NCI-H526 (cell line): ENCODE results near the gene BRSK1.
A peak's percentile ranks its signal among the peaks of the same experiment; 100 is the strongest.

ENCODE experiments used
- DNase-seq, 2 experiments: peaks; one replicate each; lab custom pipeline; 2025; lab: John Stamatoyannopoulos, UW

BRSK1 gene

DNA sequence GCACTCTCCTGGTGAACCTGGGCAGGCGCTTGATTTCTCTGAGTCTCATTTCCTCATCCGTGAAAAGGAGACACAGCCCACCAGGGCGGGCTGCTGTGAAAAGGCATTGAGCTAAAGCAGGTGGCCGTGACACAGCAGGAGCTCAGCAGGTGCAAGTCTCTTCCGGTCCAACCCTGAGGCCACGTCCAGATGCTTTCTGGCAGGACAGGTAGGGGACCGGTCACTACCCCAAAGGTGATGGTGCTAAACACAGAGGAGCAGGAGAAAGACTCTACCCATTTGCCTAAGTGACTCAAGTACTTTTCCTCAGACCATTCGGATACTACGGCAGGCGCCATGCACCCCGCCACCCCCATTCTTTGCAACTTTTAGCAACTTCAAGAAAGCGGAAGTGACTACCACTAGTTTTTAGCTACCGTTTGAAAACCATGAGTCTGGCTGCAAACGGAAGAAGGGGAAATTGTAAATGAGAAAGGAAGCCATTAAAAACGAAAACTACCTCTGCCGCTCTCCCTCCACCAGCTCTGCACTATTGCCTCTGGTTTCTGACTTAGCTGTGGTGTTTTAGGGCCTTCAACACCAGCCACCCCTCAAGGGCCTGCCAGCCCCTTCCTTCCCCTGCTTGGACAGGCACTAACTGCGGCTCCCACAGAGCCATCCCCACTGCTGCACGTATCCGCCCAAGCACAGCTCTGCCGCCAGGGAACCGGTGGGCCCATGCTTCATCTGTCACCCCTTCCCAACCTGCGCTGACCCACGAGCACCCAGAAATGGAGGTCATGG, 29.8 kb upstream of the BRSK1 start:
- no peak for DNase-seq

DNA sequence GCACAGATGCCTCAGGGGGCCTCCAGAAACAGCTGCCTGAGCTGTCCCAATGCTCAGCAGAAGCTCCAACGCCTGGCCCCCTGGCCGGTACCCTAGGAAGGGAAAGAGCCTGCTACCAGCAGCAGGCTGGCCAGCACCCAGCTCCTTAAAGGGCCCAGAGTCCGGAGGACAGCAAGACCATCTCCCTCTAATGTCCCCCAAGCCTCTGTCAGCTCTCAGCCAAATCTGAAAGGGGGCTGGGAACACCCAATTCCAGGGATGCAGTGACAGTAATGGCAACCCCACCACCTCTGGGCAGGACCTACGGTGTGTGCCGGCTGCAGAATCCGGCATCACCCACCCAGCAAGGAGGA, 29.2 kb upstream of the BRSK1 start:
- DNase-seq: no peak

DNA sequence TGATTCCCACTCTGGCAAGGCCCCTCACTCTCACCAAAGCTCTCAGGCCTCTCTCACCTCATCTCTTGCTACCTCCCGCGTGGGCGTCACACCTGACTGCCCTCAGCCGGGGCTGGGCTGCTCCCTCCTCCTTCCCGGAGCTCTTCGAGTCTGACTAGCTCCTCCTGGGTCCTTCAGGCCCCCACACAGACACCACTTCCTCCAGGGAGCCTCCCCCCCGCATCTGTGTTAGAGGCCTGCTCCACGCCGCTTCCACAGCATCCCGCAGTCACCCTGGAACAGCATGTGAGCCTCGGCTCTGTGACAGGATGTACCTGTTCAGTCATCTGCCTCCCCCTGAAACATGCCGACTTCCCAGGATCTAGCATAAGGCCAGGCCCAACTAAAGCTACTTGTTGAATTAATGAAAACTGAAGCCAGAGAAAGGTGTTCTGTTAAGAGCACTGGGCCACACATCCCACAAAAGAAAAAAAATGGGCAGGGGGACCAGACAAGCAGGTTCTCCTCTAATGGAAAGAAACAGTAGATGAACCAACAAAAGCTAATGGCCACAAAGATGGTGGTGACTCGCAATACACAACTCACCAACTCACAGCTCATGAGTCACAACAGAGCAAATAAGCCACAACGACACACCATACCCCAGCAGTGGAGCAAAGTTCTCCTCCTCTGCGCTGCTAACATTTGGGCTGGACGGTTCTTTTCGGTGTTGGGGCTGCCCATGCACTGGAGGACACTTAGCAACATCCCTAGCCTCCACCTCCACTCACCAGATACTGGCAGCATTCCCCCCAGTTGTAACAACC, 28.0 kb upstream of the BRSK1 start:
- DNase-seq: peak in 1 of 2 experiments; percentile 20

DNA sequence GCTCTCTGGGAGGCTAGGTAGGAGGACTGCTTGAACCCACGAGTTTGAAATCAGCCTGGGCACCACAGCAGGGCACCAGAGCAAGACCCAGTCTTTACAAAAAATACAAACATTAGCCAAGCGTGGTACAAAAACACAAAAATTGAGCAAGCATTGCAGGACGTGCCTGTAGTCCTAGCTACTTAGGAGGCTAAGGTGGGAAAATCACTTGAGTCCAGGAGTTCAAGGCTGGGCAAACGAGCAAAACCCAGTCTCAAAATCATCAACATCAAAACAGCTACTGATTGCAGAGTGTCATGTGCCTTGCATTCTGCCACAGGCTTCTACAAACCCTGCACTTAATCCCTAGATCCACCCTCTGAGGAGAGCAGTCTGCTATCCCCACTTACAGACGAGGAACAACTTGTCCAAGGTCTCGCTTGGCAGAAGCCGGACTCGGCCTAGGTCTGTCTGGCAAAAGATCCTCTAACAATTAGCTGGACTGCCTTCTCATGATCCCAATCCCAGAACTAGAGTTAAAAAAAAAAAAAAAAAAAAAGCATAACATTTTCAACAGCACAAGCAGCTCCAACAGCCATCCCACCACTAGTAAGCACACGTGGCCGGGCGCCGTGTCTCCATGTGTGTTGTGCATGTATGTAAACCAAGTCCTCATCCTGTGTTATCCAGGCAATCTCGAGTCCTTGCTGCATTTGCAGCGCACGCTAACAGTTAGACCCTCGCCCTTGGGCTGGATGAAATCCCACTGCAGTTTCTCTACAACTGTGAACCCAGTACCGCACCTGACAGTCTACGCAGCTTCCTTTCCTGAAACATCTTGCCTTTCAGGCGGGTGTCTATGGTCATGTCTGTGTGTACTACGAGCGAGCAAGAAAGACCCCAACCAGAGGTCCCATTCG, 27.0 kb upstream of the BRSK1 start:
- peak in 1 of 2 experiments; percentile 34 for DNase-seq

DNA sequence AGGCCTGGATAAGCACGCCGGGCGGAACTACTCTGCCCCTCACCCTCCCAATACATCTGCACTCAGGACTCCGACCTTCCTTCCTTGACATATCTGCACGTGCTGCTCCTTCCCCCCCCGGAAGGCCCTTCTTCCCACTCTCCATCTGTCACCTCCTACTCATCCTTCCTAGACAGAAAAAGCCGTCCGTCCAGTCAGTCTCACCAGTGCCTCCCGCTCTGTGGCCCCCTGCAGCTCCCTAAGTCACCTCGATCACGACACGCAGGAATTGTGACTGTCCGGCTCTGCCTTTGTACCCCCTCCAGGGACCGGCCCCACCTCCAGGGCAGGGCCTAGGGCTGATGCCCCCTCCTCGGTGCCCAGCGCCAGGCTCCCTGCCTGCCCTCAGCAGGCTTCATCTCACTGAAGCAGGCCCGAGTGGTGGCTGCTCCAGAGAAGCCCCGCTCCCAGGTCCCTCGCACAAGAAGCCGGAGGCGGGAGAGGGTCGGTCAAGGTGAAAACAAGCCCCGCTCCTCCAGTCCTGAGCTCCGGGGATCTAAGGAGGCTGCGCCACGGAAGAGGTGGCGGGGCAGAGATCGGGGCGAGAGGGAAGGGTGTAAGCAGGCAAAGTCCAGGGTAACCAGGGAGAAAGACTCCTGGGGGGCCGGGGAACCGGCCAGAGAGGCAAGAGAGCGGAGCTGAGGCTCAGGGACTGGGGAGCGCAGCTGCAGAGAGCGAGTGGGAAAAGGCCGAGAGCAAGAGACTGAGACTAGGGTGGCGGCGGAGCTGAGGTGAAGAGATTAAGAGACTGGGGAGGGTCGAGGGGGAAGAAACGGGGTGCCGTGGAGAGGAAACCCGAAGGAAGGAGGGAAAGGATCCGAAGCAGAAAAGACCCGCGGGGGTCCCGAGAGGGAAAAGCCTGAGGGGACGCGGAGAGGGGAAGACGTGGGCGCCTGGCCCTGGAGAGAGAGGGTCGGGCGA, 26.1 kb upstream of the BRSK1 start:
- peak in 1 of 2 experiments; percentile 46 for DNase-seq

DNA sequence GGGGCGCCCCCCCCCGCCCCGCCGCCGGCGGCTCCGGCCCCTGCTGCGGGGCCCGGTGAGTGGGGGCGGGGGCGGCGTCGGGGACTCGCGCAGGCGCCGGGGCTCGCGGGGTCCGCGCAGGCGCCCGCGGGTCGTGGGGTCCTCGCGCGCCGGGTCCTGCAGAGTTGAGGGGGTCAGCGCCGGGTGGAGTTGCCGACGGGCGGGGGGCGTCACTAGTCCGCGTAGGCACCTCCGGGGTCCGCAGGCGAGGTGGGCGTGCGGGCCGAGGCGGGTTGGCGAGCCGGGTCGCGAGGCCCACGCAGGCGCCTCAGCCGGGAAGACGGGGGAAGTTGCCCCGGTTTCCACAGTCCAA, 25.3 kb upstream of the BRSK1 start:
- DNase-seq: peak in 1 of 2 experiments; percentile 59

DNA sequence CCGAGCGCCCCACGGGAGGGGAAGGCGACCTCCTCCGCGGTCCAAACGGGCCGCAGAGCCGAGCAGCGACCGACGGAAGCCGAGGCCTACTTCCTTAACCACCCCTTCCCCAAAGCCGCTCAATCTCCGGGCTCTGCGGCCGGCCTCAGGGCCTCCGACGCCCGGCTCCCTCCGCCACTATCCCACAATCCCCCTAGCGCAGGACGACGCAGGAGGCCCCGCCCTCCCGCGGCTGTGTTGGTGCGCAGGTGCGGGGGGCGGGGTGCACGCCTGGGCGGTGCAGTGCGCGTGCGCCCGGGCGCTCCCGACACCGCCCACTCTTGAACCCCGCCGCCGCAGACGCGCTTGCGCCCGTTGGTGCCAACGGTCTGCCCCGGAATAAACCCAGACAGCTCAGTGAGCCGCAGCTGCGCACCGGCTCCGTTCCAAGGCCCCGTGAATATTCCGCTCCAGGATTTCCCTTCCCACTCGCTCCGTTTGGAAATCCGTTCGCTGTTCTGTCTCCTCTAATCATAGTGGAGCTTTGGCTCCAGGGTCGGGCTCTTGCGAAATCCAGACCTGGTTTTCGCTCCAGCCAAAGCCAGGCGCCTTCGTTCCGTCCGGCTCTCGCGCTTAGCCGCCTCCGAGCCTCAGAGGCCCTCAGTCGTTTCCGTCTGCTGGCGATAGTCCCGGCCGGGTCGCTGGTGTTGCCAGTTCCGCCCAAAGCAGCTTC, 24.8 kb upstream of the BRSK1 start, which contains the start of gene PPP6R1:
TSS of gene PPP6R1 (minus strand) at position 190 of the 712 bp plus-strand sequence. CDS start 11,914 bp downstream, outside the sequence.
- peak; percentile 98 to 100 for DNase-seq

DNA sequence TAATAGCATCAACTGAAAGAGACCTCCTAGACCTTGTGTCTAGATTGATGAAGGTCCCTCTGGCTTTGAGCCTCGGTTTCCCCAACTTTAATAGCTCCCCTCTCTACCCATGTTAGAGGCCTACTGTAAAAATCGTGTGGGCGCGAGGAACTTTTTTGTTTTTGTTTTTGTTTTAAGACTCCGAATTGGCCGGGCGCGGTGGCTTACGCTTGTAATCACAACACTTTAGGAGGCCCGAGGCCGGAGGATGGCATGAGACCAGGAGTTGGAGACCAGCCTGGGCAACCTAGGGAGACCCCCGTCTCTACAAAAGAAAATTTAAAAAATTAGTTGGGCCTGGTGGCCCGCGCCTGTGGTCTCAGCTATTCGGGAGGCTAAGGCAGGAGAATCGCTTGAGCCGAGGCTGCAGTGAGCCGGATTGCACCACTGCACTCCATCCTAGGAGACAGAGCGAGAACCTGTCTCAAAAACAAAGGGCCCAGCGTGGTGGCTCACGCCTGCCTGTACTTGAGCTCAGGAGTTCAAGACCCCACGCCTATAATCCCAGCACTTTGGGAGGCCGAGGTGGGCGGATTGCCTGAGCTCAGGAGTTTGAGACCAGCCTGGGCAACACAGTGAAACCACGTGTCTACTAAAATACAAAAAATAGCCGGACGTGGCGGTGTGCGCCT, 24.1 kb upstream of the BRSK1 start:
- no peak for DNase-seq

DNA sequence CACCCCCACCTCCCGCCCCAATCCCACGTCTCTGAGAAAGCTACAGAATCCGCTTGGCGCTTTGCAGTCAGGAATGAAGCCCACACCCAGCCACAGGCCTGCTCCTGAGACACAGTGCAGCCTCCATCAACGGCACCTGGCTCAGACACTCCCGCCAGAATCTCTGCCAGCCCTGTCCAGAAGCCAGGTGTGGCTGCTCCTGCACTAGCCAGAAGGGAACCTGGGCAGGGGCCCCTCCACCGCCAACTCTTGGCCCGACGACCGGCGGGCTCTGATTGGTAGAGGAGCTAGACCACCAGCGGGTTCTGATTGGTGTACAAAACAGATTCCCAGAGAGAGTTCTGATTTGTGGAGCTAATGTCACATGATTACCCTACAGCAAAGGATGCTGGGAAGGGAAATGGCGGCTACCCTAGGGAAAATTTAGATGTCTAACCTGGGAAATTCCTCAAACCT, 22.1 kb upstream of the BRSK1 start:
- DNase-seq: peak in 1 of 2 experiments; percentile 15

DNA sequence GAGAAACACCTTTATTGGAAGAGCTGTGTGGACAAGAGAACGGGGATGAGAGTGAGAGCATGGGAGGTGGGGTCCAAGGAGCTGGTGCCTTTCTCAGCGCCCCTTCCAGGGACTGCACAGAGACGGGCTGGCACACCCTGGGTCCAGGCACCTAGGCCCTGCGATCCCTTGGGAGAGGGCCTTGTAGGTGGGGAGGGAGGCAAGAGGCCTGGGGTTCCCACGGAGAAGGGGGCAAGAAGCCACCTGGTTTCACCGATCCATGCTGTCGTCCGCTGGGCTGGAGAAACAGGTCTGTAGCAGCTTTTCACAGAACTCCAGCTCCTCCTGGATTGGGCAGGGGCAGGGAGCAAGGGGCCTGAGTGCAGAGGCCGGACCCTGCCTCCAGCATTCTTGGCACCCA, 21.4 kb upstream of the BRSK1 start:
- no peak for DNase-seq

DNA sequence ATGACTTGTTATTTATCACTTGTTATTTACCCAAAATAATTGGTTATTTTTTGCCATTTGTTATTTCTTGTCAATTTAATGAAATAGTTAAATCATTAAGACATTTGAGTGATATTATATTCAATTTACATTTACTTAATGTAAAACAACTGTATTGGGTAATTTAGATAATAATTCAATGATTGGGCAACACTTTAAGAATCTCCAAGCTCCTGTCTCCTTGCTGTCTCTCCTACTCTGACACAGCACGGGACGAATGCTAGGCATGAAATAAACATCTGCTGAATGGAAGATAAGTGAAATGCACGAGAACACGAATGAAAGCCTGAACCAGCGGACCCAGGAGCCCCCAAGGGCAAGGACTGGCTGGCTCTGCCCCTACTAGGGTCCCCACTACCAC, 19.3 kb upstream of the BRSK1 start:
- DNase-seq: no peak

DNA sequence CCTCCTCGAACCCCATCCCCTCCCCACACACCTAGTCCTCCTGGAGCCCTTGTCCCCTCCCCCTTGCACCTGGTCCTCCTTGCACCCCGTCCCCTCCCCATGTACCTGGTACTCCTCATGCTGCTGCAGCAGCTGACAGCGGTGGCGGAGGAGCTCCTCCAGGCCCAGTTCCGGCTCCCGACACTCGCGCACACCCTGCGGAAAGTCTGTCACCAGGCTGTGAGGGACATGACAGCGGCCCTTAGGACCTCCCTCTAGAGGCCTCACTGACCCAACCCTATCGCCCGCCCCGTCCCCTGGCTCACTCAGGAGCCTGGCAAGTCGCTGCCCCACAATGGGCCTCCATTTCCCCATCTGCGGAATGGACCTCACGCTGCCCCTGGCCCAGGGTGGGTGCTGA, 18.6 kb upstream of the BRSK1 start:
- no peak for DNase-seq

DNA sequence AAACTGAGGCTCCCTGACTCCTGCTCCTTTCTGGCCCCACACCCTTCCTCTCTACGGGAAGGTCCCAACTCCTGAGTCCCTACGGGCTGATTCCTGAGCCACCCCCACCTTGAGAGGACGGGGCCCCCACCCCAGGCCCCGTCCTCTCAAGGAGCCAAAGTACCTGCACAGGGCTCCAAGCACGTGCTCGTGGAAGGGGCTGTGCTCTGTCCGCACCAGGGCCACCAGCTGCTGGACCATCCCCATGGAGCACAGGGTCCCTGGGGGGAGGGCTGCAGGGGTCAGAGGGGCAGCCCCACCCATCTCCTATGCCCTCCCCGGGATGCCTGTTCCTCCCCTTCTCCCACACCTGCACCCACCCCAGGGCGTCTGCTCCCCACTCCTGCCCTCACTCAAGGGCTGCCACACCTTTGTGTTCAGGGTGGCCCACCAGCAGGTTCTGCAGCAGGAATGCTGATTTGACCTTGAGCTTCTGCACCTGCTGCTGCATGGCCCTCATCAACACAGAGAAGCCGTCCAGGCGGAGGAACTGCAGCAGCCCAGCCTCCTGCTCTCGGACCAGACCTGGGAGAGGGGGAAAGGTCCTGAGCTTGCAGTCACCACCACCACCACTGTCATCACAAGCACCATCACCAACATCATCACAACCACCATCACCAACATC, 17.9 kb upstream of the BRSK1 start:
- no peak for DNase-seq

DNA sequence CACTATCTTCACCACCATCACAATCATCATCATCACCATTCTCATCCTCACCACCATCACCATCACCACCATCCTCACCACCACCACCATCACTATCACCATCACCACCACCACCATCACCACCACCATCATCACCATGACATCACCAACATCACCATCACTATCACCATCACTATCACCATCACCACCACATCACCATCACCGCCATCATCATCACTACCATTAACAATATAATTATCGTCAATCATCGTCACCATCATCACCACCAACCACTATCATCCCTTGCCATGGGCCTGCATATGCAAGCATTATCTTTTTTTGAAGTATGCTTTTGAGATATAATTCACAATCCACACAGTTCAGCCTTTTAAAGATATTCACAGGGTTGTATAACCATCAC, 17.4 kb upstream of the BRSK1 start:
- no peak for DNase-seq

DNA sequence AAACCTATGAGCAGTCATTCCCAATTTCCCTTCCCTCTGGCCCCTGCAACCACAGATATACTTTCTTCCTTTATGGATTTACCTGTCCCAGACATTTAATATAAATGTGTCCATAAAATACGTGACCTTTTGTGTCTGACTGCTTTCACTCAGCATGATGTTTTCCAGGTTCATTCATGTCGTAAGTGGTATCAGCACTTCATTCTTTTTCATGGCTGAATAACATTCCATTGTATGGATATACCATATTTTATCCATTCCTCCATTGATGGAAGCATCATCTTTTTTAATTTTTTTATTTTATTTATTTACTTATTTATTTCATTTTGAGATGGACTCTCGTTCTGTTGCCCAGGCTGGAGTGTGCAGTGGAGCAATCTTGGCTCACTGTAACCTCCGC, 17.0 kb upstream of the BRSK1 start:
- no peak for DNase-seq

DNA sequence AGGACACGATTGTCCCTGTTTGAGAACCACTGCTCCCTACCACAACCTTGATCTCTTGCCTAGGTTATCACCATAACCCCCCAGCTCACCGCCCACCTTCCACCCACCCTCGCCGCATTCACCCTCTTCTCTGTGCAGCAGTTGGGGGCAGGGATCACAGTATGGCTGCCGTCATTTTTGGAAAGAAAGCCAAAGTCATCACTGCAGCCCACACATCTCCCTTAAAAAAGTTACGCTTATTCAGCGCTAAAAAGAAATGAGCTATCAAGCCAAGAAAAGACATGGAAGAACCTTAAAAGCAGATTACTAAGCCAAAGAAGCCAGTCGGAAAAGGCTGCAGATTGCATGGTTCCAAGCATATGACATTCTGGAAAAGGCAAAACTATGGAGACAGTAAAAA, 14.5 kb upstream of the BRSK1 start:
- no peak for DNase-seq

DNA sequence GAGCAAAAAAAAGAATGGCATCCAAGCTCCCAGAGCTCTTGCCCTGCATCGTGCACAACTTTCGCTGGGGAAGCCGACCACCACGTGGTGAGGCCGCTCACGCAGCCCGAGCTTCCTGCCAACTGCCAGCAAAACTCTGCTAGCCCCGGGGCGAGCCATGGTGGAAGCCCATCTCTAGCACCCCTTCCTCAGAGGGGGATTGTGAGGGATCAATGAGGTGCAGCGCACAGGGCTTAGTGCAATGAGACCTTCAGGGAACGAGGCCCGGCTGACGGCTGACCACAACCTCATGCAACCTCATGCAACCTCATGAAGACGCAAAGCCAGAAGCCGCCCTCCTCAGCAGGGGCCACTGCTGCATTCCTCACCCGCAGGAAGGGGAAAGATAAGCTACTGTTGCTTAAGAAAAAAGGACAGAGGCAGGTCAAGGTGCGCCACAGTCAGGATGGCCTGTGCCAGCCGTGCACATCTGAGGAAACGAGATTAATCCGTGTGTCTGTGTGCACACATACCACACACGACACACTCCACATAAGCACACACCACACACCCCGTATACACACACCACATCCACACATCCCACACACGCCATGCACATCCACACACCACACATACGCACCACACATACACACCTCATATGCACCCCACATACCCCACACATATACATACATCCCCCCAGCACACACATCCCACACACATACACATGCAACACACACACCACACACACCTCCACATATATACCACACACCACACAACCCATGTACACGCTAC, 13.4 kb upstream of the BRSK1 start:
- no peak for DNase-seq

DNA sequence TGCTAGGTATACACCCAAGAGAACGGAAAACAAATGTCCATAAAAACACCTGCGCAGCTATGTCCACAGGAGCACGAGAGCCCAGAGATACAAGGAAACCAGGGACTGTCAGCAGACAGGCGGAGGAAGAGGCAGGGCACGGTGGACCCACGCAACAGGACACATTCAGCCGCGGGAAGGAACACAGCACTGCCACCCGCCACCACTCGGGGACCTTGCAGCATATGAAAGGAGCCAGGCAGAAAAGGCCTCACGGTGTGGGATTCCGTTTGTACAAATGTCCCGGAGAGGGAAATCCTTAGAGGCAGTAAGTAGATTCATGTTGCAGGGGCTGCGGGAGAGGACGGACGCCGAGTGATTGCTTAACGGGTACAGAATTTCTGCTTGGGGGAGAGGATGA, 11.7 kb upstream of the BRSK1 start:
- DNase-seq: no peak
